Activated CD8-positive, alpha-beta memory T cell treated with anti-CD3 and anti-CD28 coated beads, Interleukin-2, amount 50 U/mL, for 24 hours (primary cell): ENCODE results near the gene ANKRD63.

Experiments used
- DNase-seq: peaks from one replicate; pipeline ENCODE4 v3.0.0-alpha.2; 2020; ENCODE audit errors: extremely low read depth

The ANKRD63 gene, protein sequence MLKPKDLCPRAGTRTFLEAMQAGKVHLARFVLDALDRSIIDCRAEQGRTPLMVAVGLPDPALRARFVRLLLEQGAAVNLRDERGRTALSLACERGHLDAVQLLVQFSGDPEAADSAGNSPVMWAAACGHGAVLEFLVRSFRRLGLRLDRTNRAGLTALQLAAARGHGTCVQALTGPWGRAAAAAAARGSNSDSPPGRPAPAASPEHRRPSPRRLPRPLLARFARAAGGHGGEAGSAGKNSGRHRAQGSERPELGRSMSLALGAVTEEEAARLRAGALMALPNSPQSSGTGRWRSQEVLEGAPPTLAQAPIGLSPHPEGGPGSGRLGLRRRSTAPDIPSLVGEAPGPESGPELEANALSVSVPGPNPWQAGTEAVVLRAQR

DNA sequence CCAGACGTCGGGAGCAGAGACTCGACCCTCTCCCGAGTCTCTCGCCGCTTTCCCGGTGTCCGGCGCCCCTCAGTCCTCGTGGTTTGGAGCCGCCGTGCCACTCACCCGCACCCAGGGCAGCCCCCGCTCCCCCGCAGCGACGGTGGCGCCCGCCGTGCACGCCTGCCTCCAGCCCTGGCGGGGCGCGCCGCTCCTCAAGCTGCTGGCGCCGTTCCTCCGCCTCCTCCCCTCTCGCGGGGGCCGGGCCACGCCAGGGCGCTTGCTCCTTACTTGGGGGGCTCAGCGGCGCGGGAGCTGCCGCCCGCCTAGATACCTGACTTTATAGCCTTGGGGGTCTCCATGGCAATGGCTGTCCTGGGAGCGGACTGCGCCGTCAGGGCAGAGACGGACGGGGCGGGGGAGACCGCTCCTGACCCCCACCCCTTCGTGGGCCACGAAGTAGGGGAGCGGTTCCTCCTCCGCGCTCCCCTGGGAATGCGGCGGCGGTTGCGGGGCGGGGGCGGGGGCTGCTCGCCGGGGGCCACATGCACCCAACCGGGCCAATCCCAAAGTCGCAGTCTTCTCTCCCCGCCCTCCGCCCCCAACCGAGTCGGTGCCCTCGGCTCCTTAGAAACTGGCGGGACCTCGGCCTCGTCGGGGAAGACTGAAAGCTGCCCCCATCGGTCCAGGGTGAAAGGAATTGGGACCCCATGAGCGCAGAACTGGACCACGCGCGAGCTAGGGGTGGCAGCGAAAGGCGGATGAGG lies at the start of gene ANKRD63:
Gene ANKRD63 (minus strand): TSS at position 196 of the 746 bp plus-strand sequence. CDS start 478 bp downstream, outside the sequence.
- DNase-seq: no peak

DNA sequence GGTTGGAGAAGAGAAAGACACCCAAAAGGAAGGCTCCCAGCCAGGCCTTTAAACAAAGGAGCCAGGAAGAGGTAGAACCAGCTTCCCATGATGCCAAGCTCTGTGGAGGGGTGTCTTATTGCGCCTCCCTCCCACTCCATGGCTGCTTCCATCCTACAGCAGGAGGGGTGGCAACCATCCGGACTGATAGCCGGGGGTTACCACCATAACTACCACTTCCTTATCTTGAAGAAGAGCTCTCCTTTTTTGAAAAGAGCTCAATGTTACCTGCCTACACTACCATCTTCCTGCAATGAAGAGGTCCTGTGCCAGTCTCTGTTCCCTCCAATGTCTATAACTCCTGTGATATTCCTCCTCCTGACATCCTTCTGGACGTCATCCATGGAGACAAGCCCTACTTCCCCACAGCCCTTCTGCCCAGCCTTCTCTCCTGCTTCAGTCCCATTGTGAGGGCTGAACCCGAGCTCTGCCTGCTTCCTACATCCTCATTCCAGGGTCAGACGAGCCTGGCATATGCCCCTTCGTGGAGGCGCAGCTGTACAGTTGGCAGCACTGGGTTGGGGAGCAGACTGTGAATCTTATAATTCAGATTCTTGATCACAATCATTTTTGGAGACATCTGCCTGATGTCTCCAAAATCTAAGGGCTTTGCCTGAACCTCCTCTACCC lies 49.4 kb upstream of the ANKRD63 start:
- DNase-seq: no peak

DNA sequence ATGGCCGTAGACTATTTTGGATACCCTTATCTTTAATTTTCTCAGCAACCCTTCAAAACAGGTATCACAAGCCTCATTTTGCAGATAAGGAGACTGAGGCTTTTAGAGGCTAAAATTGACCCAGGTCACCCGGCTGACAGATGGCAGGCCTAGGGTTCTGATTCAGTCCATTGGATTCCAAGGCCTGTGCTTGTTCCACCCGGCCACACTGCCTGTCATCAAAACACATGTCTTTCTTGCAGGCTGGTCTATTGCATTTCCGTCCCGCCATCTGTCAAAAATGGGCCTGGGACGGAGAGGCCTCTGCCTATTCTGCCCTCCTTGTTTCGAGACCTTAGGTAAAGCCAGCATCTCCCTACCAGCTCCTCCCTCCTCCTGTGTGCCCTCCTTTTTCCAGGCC lies 48.8 kb upstream of the ANKRD63 start:
- DNase-seq: no peak

DNA sequence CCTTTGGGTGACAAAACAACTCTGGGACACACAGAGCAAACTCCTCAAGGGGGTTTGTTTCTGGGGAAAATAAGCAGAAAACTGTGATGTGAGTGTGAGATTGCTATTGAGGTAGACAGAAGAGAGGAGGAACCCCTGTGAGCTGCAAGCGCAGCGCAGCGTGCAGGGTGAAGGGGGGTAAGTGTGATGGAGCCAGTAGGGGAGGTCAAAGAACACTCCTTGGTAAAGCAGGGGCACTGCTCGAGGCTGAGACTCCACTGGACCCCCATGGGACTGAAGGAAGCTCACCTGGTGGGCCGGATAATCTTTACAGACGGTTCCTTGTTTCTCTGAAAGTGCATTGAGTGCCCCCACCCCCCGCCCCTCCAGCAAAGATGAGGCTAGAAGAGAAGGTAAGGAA lies 48.2 kb upstream of the ANKRD63 start:
- DNase-seq: no peak

DNA sequence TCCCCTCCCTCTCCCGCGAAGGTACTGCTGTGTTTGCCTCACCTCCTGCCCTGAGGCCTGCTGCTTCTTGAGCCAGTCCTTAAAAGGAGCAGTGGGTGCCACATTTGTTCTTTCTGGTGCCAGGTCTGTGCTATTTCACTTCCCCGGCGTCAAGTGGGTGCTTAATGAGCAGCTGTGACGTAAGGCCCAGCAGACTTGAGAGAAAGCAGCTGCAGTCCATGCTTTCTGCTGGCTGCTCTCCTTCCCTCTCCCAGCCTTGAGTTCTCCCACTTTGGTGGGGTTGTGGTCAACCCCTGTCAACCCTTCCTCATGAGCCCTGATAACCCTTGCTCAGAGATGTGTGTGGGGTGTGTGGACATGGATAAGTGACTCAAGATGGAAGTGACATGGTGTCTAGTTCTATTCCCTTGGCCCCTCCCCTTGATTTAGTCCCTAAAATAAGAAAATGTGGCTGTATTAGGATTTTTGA lies 47.5 kb upstream of the ANKRD63 start:
- no peak for DNase-seq

DNA sequence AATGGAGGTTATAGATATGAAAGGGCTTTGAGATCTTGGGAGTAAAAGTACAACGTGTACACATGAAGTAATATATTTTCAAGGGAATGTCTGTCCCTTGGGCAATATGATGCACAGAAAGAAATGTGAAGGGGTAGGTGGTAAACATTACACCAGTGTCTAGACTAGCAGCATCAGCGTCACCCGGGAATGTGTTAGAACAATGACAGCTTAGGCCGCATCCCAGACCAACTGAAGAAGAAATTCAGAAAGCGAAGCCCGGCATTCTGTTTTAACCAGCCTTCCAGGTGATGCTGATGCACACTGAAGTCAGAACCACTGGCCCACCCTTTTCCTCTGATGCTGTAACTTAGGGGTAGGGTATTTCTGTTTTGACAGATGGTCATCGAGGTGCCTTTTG lies 46.9 kb upstream of the ANKRD63 start:
- no peak for DNase-seq

DNA sequence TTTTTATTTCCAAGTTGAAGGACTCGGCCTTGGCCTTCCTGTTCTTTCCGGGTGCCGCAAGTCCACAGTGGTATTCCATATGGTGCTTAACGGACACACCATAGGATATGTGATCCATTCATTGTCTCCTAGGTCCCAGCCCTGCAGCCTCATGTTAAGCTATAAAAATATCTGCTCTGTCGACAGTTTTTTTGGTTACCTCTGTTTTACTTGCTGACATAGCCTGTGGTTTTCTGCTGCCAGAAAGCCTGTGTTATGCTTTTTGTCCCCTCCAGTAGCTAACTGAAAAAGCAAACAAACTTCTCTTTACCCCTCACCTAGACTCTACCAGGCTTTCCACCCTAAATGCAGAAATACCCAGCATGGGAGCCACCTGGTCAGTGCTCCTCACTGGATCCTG lies 45.9 kb upstream of the ANKRD63 start:
- no peak for DNase-seq

DNA sequence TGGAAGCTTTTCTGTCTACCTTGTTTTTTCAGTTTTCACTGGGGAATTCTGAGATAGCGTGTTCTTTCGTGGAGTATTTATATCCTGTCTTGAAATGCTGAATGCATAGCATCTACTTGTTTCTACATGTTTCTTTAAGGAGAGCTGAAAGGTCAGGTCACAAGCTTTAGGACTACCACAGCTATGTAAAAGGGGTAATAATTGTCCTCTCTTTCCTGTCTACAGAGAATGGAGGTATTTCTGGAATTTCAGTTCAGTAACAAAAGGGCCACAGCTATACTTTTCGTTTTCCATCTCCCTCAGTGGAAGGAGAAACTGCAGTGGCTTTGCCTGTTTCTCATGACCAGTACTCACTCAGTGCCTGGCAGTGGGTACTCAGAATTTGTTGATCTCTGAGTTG lies 45.3 kb upstream of the ANKRD63 start:
- no peak for DNase-seq

DNA sequence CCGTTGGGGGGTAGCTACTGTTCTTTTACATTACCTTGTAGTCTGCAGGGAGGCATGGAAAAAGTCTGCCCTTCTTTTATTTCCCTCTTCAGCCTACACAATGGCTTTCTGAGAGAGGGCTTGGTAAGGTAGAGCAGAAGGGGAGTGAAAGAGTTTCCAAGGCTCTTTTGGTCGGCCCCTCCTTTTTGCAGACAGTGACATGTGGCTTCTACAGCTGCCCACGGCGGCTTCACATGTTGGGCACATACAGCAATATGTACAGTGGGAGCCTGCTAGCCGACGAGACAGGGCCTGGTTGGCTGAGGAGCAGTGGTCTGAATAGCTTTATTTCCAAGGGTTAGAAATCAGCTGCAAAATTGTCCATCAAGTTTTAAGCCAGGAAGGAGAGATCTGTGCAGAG lies 44.6 kb upstream of the ANKRD63 start:
- DNase-seq: no peak

DNA sequence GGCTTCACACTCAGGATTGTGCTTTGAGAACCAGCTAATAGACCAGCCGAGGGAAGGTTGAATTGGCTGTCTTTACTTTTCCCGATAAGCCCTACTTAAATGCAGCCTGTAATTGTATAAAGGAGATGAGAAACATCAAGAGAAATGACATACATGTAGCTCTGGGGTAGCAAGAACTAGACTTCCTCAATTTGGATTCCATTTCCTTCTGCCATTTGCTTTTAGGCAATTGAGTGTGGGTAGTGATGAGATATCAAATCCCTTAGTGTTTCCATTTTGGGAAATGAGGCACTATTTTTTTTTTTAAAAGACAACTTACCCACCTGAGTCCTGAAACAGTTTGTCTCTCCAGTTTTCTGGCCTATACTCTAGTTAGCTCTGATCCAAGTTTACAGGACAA lies 42.8 kb upstream of the ANKRD63 start:
- DNase-seq: no peak

DNA sequence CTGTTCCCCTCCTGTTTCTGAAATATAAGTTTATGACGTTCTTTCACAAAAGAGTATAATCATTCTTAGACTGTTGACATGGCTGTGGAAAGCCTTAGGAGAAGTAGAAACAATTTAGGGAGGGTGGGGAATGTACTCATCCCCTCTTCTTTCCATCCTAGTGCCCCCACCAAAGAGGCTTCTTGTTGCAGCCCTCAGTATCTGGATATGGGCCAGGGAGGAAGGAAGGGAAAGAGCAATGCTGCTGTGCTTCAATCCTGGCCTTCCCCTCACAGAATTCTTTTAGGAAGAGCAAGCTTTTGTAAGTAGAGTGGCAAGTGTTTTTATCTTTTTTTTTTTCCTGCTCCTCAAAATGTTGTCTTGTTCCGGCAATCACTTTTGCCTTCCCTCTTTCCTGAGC lies 42.3 kb upstream of the ANKRD63 start:
- DNase-seq: no peak

DNA sequence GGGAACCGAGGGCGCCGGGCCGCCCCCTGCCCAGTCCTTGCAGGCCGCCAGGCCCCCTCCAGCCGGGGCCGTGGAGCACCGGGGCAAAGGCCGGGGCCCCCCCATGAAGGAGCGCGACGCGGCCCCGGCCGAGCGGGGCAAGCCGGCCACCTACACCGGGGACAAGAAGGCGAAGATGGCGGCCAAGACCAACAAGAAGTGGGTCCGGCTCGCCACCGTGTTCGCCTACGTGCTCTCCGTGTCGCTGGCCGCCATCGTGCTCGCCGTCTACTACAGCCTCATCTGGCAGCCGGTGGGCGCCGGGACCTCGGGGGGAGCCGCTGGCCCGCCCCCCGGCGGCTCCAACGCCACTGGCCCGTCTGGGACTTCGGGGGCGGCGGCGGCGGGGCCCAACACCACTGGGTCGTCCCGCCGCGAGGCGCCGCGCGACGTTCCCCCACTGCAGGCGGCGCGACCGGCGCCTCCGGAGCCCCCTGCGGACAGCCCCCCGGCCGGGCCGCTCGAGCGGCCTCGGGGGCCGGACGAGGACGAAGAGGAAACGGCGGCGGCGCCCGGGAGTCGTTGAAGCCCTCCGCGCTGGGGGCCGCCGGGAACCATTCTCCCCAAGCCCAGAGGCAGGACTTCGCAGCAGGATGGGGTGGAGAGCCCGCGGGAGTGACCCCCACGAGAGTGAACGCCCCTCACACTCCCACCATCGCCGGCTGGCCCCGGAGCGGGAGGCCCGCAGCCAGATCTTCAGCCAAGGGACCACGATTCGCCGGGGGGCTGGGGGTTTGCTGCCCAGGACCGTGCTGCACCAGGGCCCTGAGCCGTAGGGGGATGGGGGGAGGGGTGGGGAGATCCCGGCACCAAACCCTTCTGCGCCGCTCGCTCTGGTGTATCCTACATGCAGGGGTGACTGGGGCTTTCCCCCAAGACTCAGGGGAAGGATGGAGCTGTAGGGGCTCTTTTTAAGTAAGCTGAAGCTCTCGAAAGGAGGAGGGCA lies 41.4 kb upstream of the ANKRD63 start:
- no peak for DNase-seq

DNA sequence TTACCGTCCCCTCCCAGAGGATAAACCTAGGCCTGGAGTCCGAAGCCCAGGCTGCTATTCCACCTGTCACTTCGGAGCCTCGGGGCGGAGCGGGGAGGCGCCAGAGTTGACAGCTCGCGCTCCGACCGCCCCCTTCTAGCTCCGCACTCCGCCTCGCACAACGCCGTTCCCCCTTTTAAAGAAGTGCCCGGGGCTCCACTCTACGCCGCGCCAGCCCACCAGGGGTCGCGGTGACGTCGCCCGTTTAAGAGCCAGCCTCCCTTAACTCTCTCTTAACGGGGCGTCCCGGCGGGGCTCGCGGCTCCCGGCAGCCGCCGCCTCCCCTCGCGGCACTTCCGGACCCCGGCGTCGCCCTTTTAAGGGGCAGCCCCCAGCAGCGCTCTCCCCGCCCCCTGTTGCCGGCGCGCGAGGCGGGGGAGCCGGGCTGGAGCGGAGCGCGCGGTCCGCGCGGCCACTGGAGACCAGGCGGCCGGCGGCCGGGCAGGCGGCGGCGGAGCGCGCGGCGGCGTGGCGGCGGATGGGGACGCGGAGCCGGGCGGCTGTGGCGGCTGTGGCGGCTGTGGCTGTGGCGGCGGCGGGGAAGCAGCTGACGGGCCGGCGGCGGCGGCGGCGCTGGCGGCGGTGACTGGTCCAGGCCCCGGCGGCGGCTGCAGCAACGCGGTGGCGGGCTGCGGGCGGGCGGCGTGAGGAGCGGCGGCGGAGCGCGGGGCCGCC lies 40.5 kb upstream of the ANKRD63 start, which contains the start of gene INAFM2:
Gene INAFM2 (plus strand): TSS at position 454 of the 714 bp plus-strand sequence. CDS start 364 bp downstream, outside the sequence.
- DNase-seq: peak; percentile 69

DNA sequence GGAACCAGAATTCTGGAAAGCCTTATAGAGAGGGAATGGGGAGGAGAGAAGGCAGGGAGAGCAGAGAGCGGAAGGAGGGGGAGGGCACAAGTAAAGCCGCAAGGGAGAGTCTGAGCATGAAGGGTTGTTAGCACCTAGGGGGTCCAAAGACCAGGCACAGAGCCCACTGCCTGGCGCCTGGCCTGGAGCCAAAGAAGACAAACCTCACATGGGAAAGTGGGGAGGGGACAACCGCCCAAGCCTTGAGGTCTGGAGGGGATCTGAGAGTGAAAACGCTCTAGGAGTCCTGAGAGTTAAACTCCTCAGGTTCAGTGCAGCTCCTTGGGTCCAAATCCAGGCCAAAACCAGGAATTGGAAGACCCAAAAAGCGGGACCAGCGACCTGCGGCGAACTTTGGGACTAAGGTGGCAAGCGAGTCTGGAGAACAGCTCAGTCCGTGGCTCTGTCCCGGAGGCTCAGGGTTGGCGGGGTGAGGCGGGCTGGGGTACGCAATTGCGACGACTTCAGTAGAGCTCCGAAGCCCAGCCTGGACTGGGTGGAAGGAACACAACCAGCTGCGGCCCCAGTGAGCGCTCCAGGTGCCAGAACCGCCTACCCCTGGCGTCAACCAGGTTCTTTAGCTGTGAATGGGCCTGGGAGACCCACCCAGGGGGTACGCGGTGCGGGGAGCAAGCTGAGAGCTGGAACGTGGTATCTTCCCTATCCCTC lies 39.8 kb upstream of the ANKRD63 start:
- no peak for DNase-seq

DNA sequence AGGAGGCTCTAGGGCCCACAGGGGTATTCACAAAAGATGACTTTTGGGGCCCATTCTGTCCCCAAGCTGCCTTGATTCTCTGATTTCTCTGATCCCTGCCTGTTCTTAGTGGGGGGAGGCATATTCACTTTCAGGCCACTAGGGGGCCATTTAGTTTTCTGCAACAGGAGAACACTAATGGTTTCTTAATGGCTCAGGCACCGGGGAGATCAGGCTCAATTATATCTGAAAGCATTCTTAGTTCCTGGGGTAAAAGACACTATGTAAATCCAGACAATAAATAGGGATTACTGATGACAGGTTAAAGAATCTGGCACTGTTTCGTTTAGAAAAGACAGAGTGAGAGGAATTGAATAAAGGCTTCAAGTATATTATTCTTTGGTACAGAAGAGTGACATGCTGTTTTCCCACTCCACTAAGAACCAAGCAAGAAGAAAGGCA lies 38.1 kb upstream of the ANKRD63 start:
- no peak for DNase-seq

DNA sequence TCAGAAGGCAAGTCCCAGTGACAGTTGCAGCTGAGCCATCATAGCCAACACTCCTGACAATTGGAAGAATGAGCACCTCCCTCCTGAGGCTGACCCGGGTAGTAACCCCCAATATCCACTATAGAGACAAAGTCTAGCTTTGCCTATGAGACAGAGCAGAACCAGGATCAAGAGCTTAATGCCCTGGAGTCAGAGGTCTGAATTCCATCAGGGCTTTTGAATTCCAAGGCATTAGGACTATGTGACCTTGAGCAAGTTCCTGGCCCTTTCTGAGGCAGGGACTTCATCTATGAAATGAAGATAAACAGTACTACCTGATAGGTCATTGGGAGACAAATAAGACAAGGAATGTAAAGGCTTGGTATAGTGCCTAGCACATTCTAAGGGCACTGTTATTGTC lies 37.5 kb upstream of the ANKRD63 start:
- no peak for DNase-seq

DNA sequence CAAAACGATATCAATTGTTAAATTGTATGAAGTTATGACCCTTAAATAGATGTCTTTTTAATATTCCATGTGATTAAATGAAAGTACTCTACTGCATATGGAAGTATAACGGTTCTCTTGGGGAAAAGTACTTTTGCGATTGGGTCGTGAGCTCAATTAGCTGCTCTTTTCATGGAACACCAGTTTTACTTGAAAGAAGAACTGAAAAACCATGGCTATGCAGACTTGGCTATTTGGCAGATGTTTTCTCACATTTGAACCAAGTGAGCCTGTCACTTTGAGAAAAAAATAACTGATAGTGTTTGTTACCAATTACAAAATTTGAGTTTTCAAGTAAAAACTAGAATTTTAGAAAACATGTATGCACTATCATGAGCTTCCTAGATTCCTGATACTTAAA lies 34.7 kb upstream of the ANKRD63 start:
- DNase-seq: no peak

DNA sequence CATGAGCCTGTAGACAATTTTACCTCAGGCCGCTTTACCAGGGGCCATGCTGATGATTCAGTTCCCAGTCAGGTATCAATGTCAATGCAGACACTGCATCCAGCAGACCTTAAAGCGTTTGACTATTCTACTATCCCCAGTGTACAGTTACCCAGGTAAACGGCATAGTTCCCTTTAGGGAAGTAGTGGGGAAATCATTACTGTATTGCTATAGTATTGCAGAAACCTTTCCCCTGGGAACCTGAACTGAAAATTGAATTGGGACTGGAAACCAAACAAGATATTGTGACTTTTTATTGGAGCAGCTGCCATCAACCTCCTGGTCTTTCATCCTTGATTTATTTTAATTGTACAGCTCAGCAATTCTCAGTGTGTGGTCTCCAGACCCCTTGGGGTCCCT lies 34.1 kb upstream of the ANKRD63 start:
- DNase-seq: no peak

DNA sequence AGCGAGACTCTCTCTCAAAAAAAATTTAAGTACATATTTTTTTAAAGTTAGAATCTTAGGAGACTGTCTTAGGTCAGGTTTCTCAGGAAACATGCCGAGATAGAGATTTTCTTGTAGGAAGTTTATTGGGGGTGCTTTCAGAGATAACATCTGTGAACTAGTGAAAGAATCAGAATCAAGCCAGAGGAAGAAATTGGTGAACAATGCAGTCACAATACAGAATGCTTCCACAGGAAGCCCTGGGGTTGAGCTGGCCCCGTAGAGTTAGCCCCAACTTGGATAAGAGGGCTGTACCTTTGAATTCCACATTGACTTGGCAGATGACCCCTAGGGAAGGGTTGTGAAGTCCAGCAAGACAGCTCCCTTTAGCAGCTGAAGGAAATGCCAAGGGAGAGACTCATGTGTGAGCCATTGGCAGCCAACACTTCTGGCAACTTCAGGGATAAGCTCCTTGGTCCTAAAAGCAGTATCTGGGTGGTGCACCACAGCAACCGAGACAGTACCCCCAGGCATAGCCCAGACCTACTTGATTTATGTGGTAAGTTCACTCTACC lies 31.9 kb upstream of the ANKRD63 start:
- no peak for DNase-seq
